DND-41 (cell line): Measurements from ENCODE around the gene CDK5.
A peak's percentile ranks its signal among the peaks of the same experiment; 100 is the strongest.

Experiments used
- ATAC-seq: fragments of 200-7000 bp; cut with Tn5 transposase; 3 replicates; pipeline ENCODE4 v1.9.1; 2021; ENCODE audit warnings: low read depth; ENCODE audit not compliant: insufficient read depth
- DNase-seq: peaks from one replicate; pipeline ENCODE4 v3.0.0-alpha.2; 2020
- H2AFZ ChIP-seq: 2 replicates; pipeline ENCODE4 v1.6.0; 2012; ENCODE audit warnings: low read depth, low read length
- H3K27ac ChIP-seq: 2 replicates; pipeline ENCODE4 v1.5.1; 2012; ENCODE audit warnings: low read length, inconsistent platforms
- H3K27me3 ChIP-seq: fragments of 200-600 bp; sonication (generic); 2 replicates; pipeline ENCODE4 v1.6.0; 2012; ENCODE audit warnings: low read length, mild to moderate bottlenecking, inconsistent platforms; ENCODE audit not compliant: insufficient read depth, poor library complexity
- H3K36me3 ChIP-seq: 2 replicates; pipeline ENCODE4 v1.5.1; 2012; ENCODE audit warnings: low read length, inconsistent platforms; ENCODE audit not compliant: insufficient read depth
- H3K4me1 ChIP-seq: 2 replicates; pipeline ENCODE4 v1.5.1; 2012; ENCODE audit warnings: mild to moderate bottlenecking, low read length; ENCODE audit not compliant: insufficient read depth
- H3K4me2 ChIP-seq: 2 replicates; pipeline ENCODE4 v1.6.0; 2012; ENCODE audit warnings: mild to moderate bottlenecking, moderate library complexity, low read length, inconsistent platforms; ENCODE audit not compliant: insufficient read depth
- H3K4me3 ChIP-seq, 2 experiments: fragments of 200-600 bp in 1 of 2; shearing (Covaris generic) in 1 of 2; 2 replicates each; pipeline ENCODE4 v1.5.1; 2012 to 2016; ENCODE audit warnings: inconsistent platforms in 2 of 2, low read length in 2 of 2, mild to moderate bottlenecking in 2 of 2, low read depth in 1 of 2, moderate library complexity in 1 of 2
- H3K79me2 ChIP-seq: 2 replicates; pipeline ENCODE4 v1.6.0; 2012; ENCODE audit warnings: low read length, inconsistent platforms; ENCODE audit not compliant: insufficient read depth
- H3K9ac ChIP-seq: 2 replicates; pipeline ENCODE4 v1.6.0; 2012; ENCODE audit warnings: low read depth, mild to moderate bottlenecking, inconsistent platforms, low read length, moderate library complexity
- H3K9me3 ChIP-seq: 2 replicates; pipeline ENCODE4 v1.5.1; 2012; ENCODE audit warnings: low read length, moderate library complexity, mild to moderate bottlenecking, inconsistent platforms; ENCODE audit not compliant: insufficient read depth, severe bottlenecking
- H4K20me1 ChIP-seq: 2 replicates; pipeline ENCODE4 v1.6.0; 2012; ENCODE audit warnings: low read length; ENCODE audit not compliant: insufficient read depth
- CTCF ChIP-seq: IDR thresholded peaks from 2 replicates; pipeline ENCODE4 v1.5.1; 2012; ENCODE audit warnings: borderline replicate concordance, low read length, moderate library complexity, mild to moderate bottlenecking; ENCODE audit not compliant: poor library complexity, severe bottlenecking; ENCODE audit errors: extremely low read depth
- EZH2 ChIP-seq: IDR thresholded peaks from 3 replicates; pipeline ENCODE4 v1.6.1; 2012; ENCODE audit warnings: borderline replicate concordance, low read depth, mild to moderate bottlenecking, moderate library complexity, low read length, inconsistent platforms; ENCODE audit not compliant: severe bottlenecking

The CDK5 gene

DNA sequence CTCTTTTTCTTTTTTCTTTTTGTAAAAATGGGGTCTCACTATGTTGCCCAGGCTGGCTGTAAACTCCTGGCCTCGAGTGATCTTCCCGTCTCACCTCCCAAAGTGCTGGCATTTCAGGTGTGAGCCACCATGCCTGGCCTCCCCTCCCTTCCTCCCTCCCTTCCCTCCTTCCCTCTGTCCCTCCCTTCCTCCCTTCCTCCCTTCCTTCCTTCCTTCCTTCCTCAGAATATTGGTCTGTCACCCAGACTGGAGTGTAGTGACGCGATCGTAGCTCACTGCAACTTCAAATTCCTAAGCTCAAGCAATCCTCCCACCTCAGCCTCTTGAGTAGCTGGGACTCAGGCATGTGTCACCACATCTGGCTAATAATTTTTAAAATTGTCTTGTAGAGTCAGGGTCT lies 37.0 kb upstream of the CDK5 start:
- Histone ChIP-seq H3K36me3 (no peaks in the 10 kb centered on the region), H4K20me1 (peaks cover 13% of the 10 kb centered on the region; the same call in 1 of the 2 replicates), H3K79me2 (no peaks in the 10 kb centered on the region; the same call in 1 of the 2 replicates), H3K9me3 (no peaks in the 10 kb centered on the region), H3K4me3 (no peak overlapping the region), H3K27ac (no peak overlapping the region), H2AFZ (no peak overlapping the region), H3K27me3 (no peaks in the 10 kb centered on the region), H3K4me1 (no peaks in the 10 kb centered on the region), H3K9ac (no peak overlapping the region), H3K4me2 (no peak overlapping the region)
- DNase-seq = no peak
- TF ChIP-seq EZH2 = no peak
- no peak for TF ChIP-seq CTCF
- no peak for ATAC-seq

- H2AFZ ChIP-seq = no peak overlapping the region
- H3K9ac ChIP-seq = no peak overlapping the region
- H3K4me2 ChIP-seq = no peak overlapping the region
- ATAC-seq (no peak), DNase-seq (no peak)
- no peak overlapping the region for H3K27ac ChIP-seq
- H3K4me3 ChIP-seq = no peak overlapping the region
- no peaks in the 10 kb centered on the region for H3K36me3 ChIP-seq
- H3K4me1 ChIP-seq = no peaks in the 10 kb centered on the region
- peaks cover 2% of the 10 kb centered on the region; the same call in 1 of the 2 replicates for H3K79me2 ChIP-seq
- TF ChIP-seq CTCF = no peak
- no peak for TF ChIP-seq EZH2
- peaks cover 19% of the 10 kb centered on the region for H4K20me1 ChIP-seq
- no peaks in the 10 kb centered on the region for H3K27me3 ChIP-seq
- no peaks in the 10 kb centered on the region for H3K9me3 ChIP-seq
Observed at GRCh38 chr7:151093748-151094147, 36.1 kb upstream of the CDK5 start.

DNA sequence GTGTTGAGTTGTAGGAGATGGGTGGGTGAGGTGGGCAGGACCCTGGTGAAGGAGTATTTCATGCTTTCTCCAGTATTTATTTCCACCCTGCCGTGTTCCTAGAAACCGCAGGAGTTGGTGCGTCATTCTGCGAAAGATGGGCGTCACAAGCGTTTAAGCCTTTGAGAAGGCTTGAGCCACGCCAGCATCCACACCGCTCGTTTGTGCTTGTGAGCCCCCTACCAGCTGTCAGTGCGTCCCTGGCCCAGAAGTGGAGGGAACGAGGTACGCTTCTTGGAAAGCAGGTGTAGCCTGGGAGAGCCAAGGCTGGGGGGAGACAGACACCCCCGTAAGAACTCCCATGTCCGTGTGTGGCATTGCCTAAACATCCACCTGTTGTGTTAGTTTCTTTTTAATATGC lies 34.3 kb upstream of the CDK5 start:
- H3K27me3 ChIP-seq = no peaks in the 10 kb centered on the region
- ATAC-seq = no peak
- H3K79me2 ChIP-seq = peaks cover 11% of the 10 kb centered on the region; the same call in 1 of the 2 replicates
- H3K9ac ChIP-seq = no peak overlapping the region
- no peaks in the 10 kb centered on the region for H3K9me3 ChIP-seq
- H3K27ac ChIP-seq = no peak overlapping the region
- no peak overlapping the region for H3K4me3 ChIP-seq
- peaks cover 13% of the 10 kb centered on the region for H3K4me1 ChIP-seq
- H3K4me2 ChIP-seq = no peak overlapping the region
- peaks cover 30% of the 10 kb centered on the region for H4K20me1 ChIP-seq
- no peak for DNase-seq
- TF ChIP-seq EZH2 (no peak), CTCF (no peak)
- no peaks in the 10 kb centered on the region for H3K36me3 ChIP-seq
- no peak overlapping the region for H2AFZ ChIP-seq

DNA sequence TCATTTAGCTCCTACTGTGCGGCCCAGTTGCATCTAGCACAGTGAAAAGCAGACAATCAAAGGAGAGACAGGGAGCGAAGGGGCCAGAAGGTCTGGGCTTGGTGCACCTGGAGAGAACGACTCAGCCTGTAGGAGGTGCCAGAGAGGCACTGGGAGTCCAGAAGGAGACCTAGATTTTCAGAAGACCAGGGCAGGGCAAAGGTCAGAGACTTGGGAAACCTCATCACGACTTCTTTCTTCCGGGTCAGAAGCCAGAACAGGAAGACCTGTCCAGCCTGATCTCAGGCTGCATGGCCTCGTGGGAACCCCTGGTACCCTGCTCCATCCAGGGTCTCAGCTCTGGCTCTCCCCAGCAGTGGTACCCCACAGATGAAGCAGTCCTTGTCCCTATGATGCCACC lies 33.7 kb upstream of the CDK5 start:
- peak; percentile 50; the same call in 1 of the 3 replicates for ATAC-seq
- H3K36me3 ChIP-seq = no peaks in the 10 kb centered on the region
- peaks cover 30% of the 10 kb centered on the region for H4K20me1 ChIP-seq
- no peak overlapping the region for H3K4me2 ChIP-seq
- TF ChIP-seq EZH2 = no peak
- peak; percentile 67 for TF ChIP-seq CTCF
- no peak overlapping the region for H3K9ac ChIP-seq
- no peak overlapping the region for H3K4me3 ChIP-seq
- peaks cover 12% of the 10 kb centered on the region; the same call in 1 of the 2 replicates for H3K79me2 ChIP-seq
- no peak overlapping the region for H2AFZ ChIP-seq
- H3K9me3 ChIP-seq = no peaks in the 10 kb centered on the region
- H3K27ac ChIP-seq = no peak overlapping the region
- no peak for DNase-seq
- H3K27me3 ChIP-seq = no peaks in the 10 kb centered on the region
- H3K4me1 ChIP-seq = peaks cover 16% of the 10 kb centered on the region
